ENCODE data around the gene TMEM59.
"Not testable (repeated sequence)": the region's sequence is repeated elsewhere in the genome, so short reads cannot be mapped to it uniquely, and the experiment has no call there.

DNA sequence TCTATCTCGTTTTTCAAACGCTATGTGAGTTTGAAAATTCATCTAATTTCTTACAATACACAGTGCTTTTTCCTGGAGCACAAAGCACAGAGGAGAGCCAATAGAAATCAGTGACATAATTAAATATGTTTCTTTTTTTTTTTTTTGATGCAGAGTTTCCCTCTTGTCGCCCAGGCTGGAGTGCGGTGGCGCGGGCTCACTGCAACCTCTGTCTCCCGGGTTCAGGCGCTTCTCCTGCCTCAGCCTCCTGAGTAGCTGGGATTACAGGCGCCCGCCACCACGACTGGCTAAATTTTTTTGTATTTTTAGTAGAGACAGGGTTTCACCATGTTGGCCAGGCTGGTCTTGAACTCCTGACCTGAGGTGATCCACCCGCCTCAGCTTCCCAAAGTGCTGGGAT, 2.6 kb downstream of the TMEM59 start:
- TF ChIP-seq, protein P1, sequence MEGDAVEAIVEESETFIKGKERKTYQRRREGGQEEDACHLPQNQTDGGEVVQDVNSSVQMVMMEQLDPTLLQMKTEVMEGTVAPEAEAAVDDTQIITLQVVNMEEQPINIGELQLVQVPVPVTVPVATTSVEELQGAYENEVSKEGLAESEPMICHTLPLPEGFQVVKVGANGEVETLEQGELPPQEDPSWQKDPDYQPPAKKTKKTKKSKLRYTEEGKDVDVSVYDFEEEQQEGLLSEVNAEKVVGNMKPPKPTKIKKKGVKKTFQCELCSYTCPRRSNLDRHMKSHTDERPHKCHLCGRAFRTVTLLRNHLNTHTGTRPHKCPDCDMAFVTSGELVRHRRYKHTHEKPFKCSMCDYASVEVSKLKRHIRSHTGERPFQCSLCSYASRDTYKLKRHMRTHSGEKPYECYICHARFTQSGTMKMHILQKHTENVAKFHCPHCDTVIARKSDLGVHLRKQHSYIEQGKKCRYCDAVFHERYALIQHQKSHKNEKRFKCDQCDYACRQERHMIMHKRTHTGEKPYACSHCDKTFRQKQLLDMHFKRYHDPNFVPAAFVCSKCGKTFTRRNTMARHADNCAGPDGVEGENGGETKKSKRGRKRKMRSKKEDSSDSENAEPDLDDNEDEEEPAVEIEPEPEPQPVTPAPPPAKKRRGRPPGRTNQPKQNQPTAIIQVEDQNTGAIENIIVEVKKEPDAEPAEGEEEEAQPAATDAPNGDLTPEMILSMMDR (IDR thresholded peaks at IDR 0.05), result not testable (repeated sequence)
- TF ChIP-seq EP300 (IDR thresholded peaks at IDR 0.05), result not testable (repeated sequence)

All from suprapubic skin (tissue), 3 donors.